ENCODE measurements around the gene SRSF7. TPM values are rescaled to one million over a fixed set of nuclear protein-coding genes. Genes with fewer than 3 reads are reported as not detected.
"Not testable (repeated sequence)": the region's sequence is repeated elsewhere in the genome, so short reads cannot be mapped to it uniquely, and the experiment has no call there.

The SRSF7 gene
- total RNA-seq, 1 donor from 2014 or later, result 248 TPM

- no peak for TF ChIP-seq CTCF (conservative IDR thresholded peaks at IDR 0.05)
- no peak for DNase-seq (ENCODE audit: extremely low spot score, unreplicated experiment)
- Mint-ChIP-seq H3K27ac (no peak overlapping the region), H3K4me3 (no peak overlapping the region), H3K36me3 (peaks cover 8% of the 10 kb centered on the region), H3K9me3 (peaks cover 9% of the 10 kb centered on the region), H3K4me1 (ENCODE audit: unreplicated experiment) (peaks cover 11% of the 10 kb centered on the region), H3K27me3 (no peaks in the 10 kb centered on the region)
Measured at GRCh38 chr2:38719706-38720105, 31.5 kb downstream of the SRSF7 start.

- Mint-ChIP-seq H3K9me3 (peaks cover 9% of the 10 kb centered on the region), H3K4me1 (ENCODE audit: unreplicated experiment) (peaks cover 11% of the 10 kb centered on the region), H3K27ac (no peak overlapping the region), H3K27me3 (no peaks in the 10 kb centered on the region), H3K36me3 (peaks cover 11% of the 10 kb centered on the region), H3K4me3 (no peak overlapping the region)
- no peak for DNase-seq (ENCODE audit: extremely low spot score, unreplicated experiment)
- no peak for TF ChIP-seq CTCF (conservative IDR thresholded peaks at IDR 0.05)
Measured at GRCh38 chr2:38718601-38719000, 32.6 kb downstream of the SRSF7 start.

GRCh38 chr2:38716185-38716584 lies 35.0 kb downstream of the SRSF7 start:
- no peak for TF ChIP-seq CTCF (conservative IDR thresholded peaks at IDR 0.05)
- H3K4me3 Mint-ChIP-seq, result no peak overlapping the region
- peaks cover 14% of the 10 kb centered on the region for H3K9me3 Mint-ChIP-seq
- no peak for DNase-seq (ENCODE audit: extremely low spot score, unreplicated experiment)
- H3K27ac Mint-ChIP-seq, result peak overlapping the region; percentile 17
- H3K4me1 Mint-ChIP-seq (ENCODE audit: unreplicated experiment), result peaks cover 6% of the 10 kb centered on the region
- H3K36me3 Mint-ChIP-seq, result peaks cover 18% of the 10 kb centered on the region
- no peaks in the 10 kb centered on the region for H3K27me3 Mint-ChIP-seq

GRCh38 chr2:38714941-38715340 lies 36.2 kb downstream of the SRSF7 start:
- H3K27ac Mint-ChIP-seq, result peak overlapping the region; percentile 9
- H3K9me3 Mint-ChIP-seq; H3K4me3 Mint-ChIP-seq; DNase-seq (ENCODE audit: extremely low spot score, unreplicated experiment); H3K4me1 Mint-ChIP-seq (ENCODE audit: unreplicated experiment); H3K27me3 Mint-ChIP-seq: not testable (repeated sequence)
- peaks cover 10% of the 10 kb centered on the region for H3K36me3 Mint-ChIP-seq

DNA sequence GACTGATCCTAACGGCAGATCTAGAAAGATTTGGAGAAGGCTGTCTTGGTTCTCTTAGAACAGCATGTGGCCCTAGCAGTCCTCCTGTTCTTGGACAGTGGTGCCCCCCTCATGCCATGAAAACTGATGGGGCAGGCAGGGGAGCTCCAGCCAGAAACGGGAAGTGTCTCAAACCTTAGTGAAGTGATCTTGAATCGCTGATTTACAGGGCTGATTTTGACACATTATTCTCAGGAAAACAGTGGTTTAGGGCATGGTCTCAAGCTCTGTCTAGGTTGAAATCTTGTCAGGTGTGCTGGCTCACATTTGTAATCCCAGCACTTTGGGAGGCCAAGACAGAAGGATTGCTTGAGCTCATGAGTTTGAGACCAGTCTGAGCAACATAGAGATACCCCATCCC lies 37.8 kb downstream of the SRSF7 start:
- H3K4me1 Mint-ChIP-seq (ENCODE audit: unreplicated experiment), result peaks cover 5% of the 10 kb centered on the region
- peaks cover 10% of the 10 kb centered on the region for H3K36me3 Mint-ChIP-seq
- H3K4me3 Mint-ChIP-seq, result no peak overlapping the region
- H3K27me3 Mint-ChIP-seq, result no peaks in the 10 kb centered on the region
- no peak for DNase-seq (ENCODE audit: extremely low spot score, unreplicated experiment)
- H3K9me3 Mint-ChIP-seq, result peaks cover 5% of the 10 kb centered on the region
- H3K27ac Mint-ChIP-seq, result no peak overlapping the region
- no peak for TF ChIP-seq CTCF (conservative IDR thresholded peaks at IDR 0.05)

GRCh38 chr2:38712871-38713270 lies 38.3 kb downstream of the SRSF7 start:
- Mint-ChIP-seq H3K27ac (no peak overlapping the region), H3K27me3 (no peaks in the 10 kb centered on the region), H3K9me3 (peaks cover 5% of the 10 kb centered on the region), H3K36me3 (peaks cover 10% of the 10 kb centered on the region), H3K4me1 (ENCODE audit: unreplicated experiment) (peaks cover 5% of the 10 kb centered on the region), H3K4me3 (no peak overlapping the region)
- DNase-seq (ENCODE audit: extremely low spot score, unreplicated experiment), result no peak
- TF ChIP-seq CTCF (conservative IDR thresholded peaks at IDR 0.05), result no peak

All from type B pancreatic cell (in vitro differentiated cells).